MM.1S (cell line): ENCODE measurements around the gene FAM50A.

Experiments used
- EZH2 ChIP-seq: fragments of 300-600 bp; sonication (generic); optimal IDR thresholded peaks from 2 replicates; pipeline ENCODE3; 2017; ENCODE audit warnings: low read depth, mild to moderate bottlenecking, antibody characterized with exemption, low read length, mixed read lengths
- EZH2phosphoT487 ChIP-seq: fragments of 300-600 bp; sonication (generic); IDR thresholded peaks from 2 replicates; pipeline ENCODE4 v1.6.1; 2018; ENCODE audit warnings: antibody characterized with exemption, low read length
- TF ChIP-seq, protein P1 (sequence below): fragments of 300-600 bp; sonication (generic); IDR thresholded peaks from 2 replicates; pipeline ENCODE4 v1.5.1; 2016; ENCODE audit warnings: antibody characterized with exemption, low read length, mixed read lengths

DNA sequence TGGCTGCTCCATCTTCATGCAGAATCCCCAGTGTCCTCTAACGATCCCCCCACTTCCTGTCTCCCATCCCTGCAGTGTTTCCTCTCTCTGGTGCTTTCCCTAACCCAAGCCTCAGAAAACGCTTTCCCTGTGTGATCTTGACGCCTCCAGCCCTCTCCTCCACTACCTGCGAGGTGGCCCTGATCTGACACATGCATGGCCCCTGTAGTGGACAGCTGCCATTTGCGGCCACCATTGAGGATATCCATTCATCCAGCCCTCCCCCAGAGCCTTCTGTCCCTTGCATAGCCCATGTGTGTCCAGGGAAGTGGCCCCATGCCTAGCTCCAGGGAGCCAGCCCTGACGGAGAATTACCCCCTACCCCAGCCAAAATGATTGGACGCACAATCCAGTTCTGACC lies 39.4 kb downstream of the FAM50A start:
- TF ChIP-seq, protein P1, sequence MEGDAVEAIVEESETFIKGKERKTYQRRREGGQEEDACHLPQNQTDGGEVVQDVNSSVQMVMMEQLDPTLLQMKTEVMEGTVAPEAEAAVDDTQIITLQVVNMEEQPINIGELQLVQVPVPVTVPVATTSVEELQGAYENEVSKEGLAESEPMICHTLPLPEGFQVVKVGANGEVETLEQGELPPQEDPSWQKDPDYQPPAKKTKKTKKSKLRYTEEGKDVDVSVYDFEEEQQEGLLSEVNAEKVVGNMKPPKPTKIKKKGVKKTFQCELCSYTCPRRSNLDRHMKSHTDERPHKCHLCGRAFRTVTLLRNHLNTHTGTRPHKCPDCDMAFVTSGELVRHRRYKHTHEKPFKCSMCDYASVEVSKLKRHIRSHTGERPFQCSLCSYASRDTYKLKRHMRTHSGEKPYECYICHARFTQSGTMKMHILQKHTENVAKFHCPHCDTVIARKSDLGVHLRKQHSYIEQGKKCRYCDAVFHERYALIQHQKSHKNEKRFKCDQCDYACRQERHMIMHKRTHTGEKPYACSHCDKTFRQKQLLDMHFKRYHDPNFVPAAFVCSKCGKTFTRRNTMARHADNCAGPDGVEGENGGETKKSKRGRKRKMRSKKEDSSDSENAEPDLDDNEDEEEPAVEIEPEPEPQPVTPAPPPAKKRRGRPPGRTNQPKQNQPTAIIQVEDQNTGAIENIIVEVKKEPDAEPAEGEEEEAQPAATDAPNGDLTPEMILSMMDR = no peak
- TF ChIP-seq EZH2 (no peak), EZH2phosphoT487 (no peak)
